Stimulated activated CD8-positive, alpha-beta memory T cell treated with anti-CD3 and anti-CD28 coated beads, Interleukin-15, amount 100 ng/mL, for 48 hours (primary cell): ENCODE results near the gene CFHR1.
"Not testable (repeated sequence)": the region's sequence is repeated elsewhere in the genome, so short reads cannot be mapped to it uniquely, and the experiment has no call there.

Experiments used
- DNase-seq, 2 donors: peaks; one replicate each; pipeline ENCODE4 v3.0.0-alpha.2; 2020; ENCODE audit warnings: low read depth in 2 of 2

The CFHR1 gene

GRCh38 chr1:196819531-196819930 lies at the start of gene CFHR1:
Gene CFHR1 (plus strand): TSS chr1:196819731. CDS start chr1:196819845, 114 bp downstream.
- not testable (repeated sequence) for DNase-seq

GRCh38 chr1:196769823-196770222 lies 49.7 kb upstream of the CFHR1 start:
- not testable (repeated sequence) for DNase-seq

- DNase-seq: no peak
Measured at GRCh38 chr1:196773713-196774112, 45.8 kb upstream of the CFHR1 start.

- DNase-seq: no peak
Measured at GRCh38 chr1:196774175-196774574, 45.4 kb upstream of the CFHR1 start.

GRCh38 chr1:196774603-196775002 lies 44.9 kb upstream of the CFHR1 start, which contains the start of gene CFHR3:
Gene CFHR3 (plus strand): TSS chr1:196774840. CDS start chr1:196774887, 47 bp downstream.
- no peak for DNase-seq

- no peak for DNase-seq
Measured at GRCh38 chr1:196777603-196778002, 41.9 kb upstream of the CFHR1 start.

- no peak for DNase-seq
Measured at GRCh38 chr1:196779093-196779492, 40.4 kb upstream of the CFHR1 start.

- DNase-seq: not testable (repeated sequence)
Measured at GRCh38 chr1:196791252-196791651, 28.3 kb upstream of the CFHR1 start.

GRCh38 chr1:196794103-196794502 lies 25.4 kb upstream of the CFHR1 start:
- not testable (repeated sequence) for DNase-seq

- DNase-seq: no peak
Measured at GRCh38 chr1:196797891-196798290, 21.6 kb upstream of the CFHR1 start.

- not testable (repeated sequence) for DNase-seq
Measured at GRCh38 chr1:196801920-196802319, 17.6 kb upstream of the CFHR1 start.

- no peak for DNase-seq
Measured at GRCh38 chr1:196808529-196809235, 10.8 kb upstream of the CFHR1 start.

- DNase-seq: not testable (repeated sequence)
Measured at GRCh38 chr1:196817442-196817841, 2.1 kb upstream of the CFHR1 start.

- DNase-seq: not testable (repeated sequence)
Measured at GRCh38 chr1:196827860-196828259, 8.3 kb downstream of the CFHR1 start.

- not testable (repeated sequence) for DNase-seq
Measured at GRCh38 chr1:196849613-196850492, 30.3 kb downstream of the CFHR1 start.

- no peak for DNase-seq
Measured at GRCh38 chr1:196856053-196856452, 36.5 kb downstream of the CFHR1 start.

- DNase-seq: no peak
Measured at GRCh38 chr1:196857188-196857587, 37.7 kb downstream of the CFHR1 start.

- no peak for DNase-seq
Measured at GRCh38 chr1:196858811-196859210, 39.3 kb downstream of the CFHR1 start.

GRCh38 chr1:196860323-196860884 lies 40.9 kb downstream of the CFHR1 start:
- DNase-seq: no peak

GRCh38 chr1:196861429-196861828 lies 41.9 kb downstream of the CFHR1 start:
- DNase-seq: no peak

GRCh38 chr1:196866974-196867373 lies 47.4 kb downstream of the CFHR1 start:
- DNase-seq: no peak

- DNase-seq: no peak
Measured at GRCh38 chr1:196873385-196873784, 53.9 kb downstream of the CFHR1 start.
